Adrenal gland (tissue), 5 donors: ENCODE measurements around the gene LMLN.

Source experiments
- CTCF ChIP-seq, 6 experiments: fragments of 450-650 bp in 4 of 6; fragments of 200-600 bp in 2 of 6; sonication (generic) in 1 of 6; IDR thresholded peaks; 1 replicate in 5 of 6; 2 replicates in 1 of 6; pipeline versions ENCODE4 v1.5.1 to v1.8.0; 2016 to 2021; ENCODE audit warnings: antibody characterized with exemption in 6 of 6, mild to moderate bottlenecking in 2 of 6, moderate library complexity in 1 of 6
- POLR2A ChIP-seq, 2 donors: fragments of 450-650 bp; IDR thresholded peaks; one replicate each; pipeline ENCODE4 v1.6.1; 2017; ENCODE audit warnings: antibody characterized with exemption in 2 of 2, mild to moderate bottlenecking in 2 of 2, moderate library complexity in 1 of 2
- donor health status: DM: no; HTN: no; CAD: no.

- TF ChIP-seq CTCF (IDR thresholded peaks at IDR 0.05) (no peak), POLR2A (IDR thresholded peaks at IDR 0.05) (no peak)
Observed at GRCh38 chr3:198030726-198031125, 70.7 kb downstream of the LMLN start.
